ENCODE data around the gene SH3RF2. TPM values are rescaled to one million over a fixed set of nuclear protein-coding genes. Genes with fewer than 3 reads are reported as not detected.

Gene SH3RF2
- total and polyA plus RNA-seq, 9 of the 15 experiments (the other 6 are each of a cell fraction or from before 2014, with no cell fraction given): 0.05 TPM; not detected in 8

DNA sequence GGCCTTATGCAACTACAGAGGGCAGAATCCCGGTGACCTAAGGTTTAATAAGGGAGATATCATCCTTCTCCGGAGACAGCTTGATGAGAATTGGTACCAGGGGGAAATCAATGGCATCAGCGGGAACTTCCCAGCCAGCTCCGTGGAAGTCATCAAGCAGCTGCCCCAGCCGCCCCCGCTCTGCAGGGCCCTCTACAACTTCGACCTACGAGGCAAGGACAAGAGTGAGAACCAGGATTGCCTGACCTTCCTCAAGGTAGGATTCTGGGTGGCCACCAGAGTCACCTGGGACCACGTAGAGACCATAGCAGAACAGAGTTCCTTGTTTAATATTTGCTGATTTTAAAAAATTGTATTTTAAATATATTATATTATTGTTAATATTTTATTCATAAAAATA lies 63.7 kb downstream of the SH3RF2 start:
- no peak for DNase-seq (ENCODE audit: extremely low read depth in 1 of 4, low spot score in 3 of 4)
- in situ Hi-C loops (cut with MboI): no loop called here
- POLR2A ChIA-PET: no interaction called here

More for the DNA sequence above, 63.7 kb downstream of the SH3RF2 start:
- Histone ChIP-seq H4K20me1 (replicated peaks; ENCODE audit: control insufficient read depth, insufficient read depth, low read length) (no peaks in the 10 kb centered on the region), H3K27ac (ENCODE audit: extremely low read depth, low read depth, low read length) (no peak overlapping the region), H3K36me3 (ENCODE audit: control insufficient read depth, insufficient read depth, low read length) (no peaks in the 10 kb centered on the region), H3K79me2 (ENCODE audit: control insufficient read depth, insufficient read depth, low read length) (no peaks in the 10 kb centered on the region), H3K4me2 (ENCODE audit: insufficient read depth, low read length) (no peak overlapping the region), H3K4me1 (replicated peaks in 1 of 2; ENCODE audit: control insufficient read depth in 2 of 2, insufficient read depth in 2 of 2, low read length in 2 of 2) (no peaks in the 10 kb centered on the region), H3K27me3 (ENCODE audit: control insufficient read depth in 2 of 2, insufficient read depth in 2 of 2, low read length in 2 of 2) (no peaks in the 10 kb centered on the region; a peak in 1 of 5 replicates), H3K9me3 (replicated peaks; ENCODE audit: control insufficient read depth, insufficient read depth, low read depth, low read length) (no peaks in the 10 kb centered on the region), H3K9ac (ENCODE audit: insufficient read depth in 1 of 2, low read depth in 2 of 2, low read length in 2 of 2) (no peak overlapping the region), H3K4me3 (no peak overlapping the region), H3K9me1 (ENCODE audit: control insufficient read depth, insufficient read depth, low read length) (no peaks in the 10 kb centered on the region), H2AFZ (ENCODE audit: low read depth, low read length) (no peak overlapping the region)
- 3% methylated on average over 9 of the region's 9 CpGs for WGBS (ENCODE audit: insufficient coverage, low coverage, missing lambda C conversion rate)
- ATAC-seq (no peak), FAIRE-seq (no peak)
- no TSS peak for BruUV-seq (replicated peaks)
- intact Hi-C loops (cut with micrococcal nuclease): no loop called here
- no peak for TF ChIP-seq ZNF699 (CRISPR knock-in tag; IDR thresholded peaks at IDR 0.05; ENCODE audit: insufficient replicate concordance)
- TF ChIP-seq, protein P1, sequence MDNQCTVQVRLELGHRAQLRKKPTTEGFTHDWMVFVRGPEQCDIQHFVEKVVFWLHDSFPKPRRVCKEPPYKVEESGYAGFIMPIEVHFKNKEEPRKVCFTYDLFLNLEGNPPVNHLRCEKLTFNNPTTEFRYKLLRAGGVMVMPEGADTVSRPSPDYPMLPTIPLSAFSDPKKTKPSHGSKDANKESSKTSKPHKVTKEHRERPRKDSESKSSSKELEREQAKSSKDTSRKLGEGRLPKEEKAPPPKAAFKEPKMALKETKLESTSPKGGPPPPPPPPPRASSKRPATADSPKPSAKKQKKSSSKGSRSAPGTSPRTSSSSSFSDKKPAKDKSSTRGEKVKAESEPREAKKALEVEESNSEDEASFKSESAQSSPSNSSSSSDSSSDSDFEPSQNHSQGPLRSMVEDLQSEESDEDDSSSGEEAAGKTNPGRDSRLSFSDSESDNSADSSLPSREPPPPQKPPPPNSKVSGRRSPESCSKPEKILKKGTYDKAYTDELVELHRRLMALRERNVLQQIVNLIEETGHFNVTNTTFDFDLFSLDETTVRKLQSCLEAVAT (IDR thresholded peaks at IDR 0.05): no peak
- TF ChIP-seq ZNF165 (CRISPR knock-in tag; IDR thresholded peaks at IDR 0.05; ENCODE audit: borderline replicate concordance): no peak
- TF ChIP-seq, protein P2, sequence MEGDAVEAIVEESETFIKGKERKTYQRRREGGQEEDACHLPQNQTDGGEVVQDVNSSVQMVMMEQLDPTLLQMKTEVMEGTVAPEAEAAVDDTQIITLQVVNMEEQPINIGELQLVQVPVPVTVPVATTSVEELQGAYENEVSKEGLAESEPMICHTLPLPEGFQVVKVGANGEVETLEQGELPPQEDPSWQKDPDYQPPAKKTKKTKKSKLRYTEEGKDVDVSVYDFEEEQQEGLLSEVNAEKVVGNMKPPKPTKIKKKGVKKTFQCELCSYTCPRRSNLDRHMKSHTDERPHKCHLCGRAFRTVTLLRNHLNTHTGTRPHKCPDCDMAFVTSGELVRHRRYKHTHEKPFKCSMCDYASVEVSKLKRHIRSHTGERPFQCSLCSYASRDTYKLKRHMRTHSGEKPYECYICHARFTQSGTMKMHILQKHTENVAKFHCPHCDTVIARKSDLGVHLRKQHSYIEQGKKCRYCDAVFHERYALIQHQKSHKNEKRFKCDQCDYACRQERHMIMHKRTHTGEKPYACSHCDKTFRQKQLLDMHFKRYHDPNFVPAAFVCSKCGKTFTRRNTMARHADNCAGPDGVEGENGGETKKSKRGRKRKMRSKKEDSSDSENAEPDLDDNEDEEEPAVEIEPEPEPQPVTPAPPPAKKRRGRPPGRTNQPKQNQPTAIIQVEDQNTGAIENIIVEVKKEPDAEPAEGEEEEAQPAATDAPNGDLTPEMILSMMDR (IDR thresholded peaks at IDR 0.05 in 2 of 3, conservative IDR thresholded peaks at IDR 0.05 in 1 of 3; ENCODE audit: insufficient read depth in 2 of 3, low read depth in 1 of 3, low read length in 3 of 3): no peak
- no peak for TF ChIP-seq KLF10 (CRISPR knock-in tag; IDR thresholded peaks at IDR 0.05)
- TF ChIP-seq PYGO2 (tag; IDR thresholded peaks at IDR 0.05): no peak
- no peak for TF ChIP-seq SREBF2 (CRISPR knock-in tag; IDR thresholded peaks at IDR 0.05)
- TF ChIP-seq KLF16 (IDR thresholded peaks at IDR 0.05): no peak
- TF ChIP-seq GATAD2A (IDR thresholded peaks at IDR 0.05): no peak
- TF ChIP-seq RFX1 (IDR thresholded peaks at IDR 0.05): no peak
- no peak for TF ChIP-seq PURB (CRISPR knock-in tag; IDR thresholded peaks at IDR 0.05; ENCODE audit: low read depth)
- TF ChIP-seq ZNF507 (tag; conservative IDR thresholded peaks at IDR 0.05): no peak
- no peak for TF ChIP-seq ARID2 (IDR thresholded peaks at IDR 0.05)
- no peak for TF ChIP-seq ELF1 (tag; IDR thresholded peaks at IDR 0.05)
- no peak for TF ChIP-seq NR1H2 (CRISPR knock-in tag; IDR thresholded peaks at IDR 0.05)
- no peak for TF ChIP-seq MAFK (IDR thresholded peaks at IDR 0.05; ENCODE audit: low read length)
- TF ChIP-seq, protein P3, sequence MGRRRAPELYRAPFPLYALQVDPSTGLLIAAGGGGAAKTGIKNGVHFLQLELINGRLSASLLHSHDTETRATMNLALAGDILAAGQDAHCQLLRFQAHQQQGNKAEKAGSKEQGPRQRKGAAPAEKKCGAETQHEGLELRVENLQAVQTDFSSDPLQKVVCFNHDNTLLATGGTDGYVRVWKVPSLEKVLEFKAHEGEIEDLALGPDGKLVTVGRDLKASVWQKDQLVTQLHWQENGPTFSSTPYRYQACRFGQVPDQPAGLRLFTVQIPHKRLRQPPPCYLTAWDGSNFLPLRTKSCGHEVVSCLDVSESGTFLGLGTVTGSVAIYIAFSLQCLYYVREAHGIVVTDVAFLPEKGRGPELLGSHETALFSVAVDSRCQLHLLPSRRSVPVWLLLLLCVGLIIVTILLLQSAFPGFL (CRISPR knock-in tag; IDR thresholded peaks at IDR 0.05): no peak
- no peak for TF ChIP-seq SIX5 (IDR thresholded peaks at IDR 0.05; ENCODE audit: borderline replicate concordance in 1 of 2, insufficient read depth in 1 of 2, low read depth in 1 of 2, low read length in 2 of 2)
- CTCF ChIA-PET (ENCODE audit: low intra/inter-chr PET ratio): no interaction called here

All from K562 (cell line).